Peyer's patch (tissue), 4 donors: Measurements from ENCODE around the gene KCNQ5.

Experiments
- CTCF ChIP-seq, 6 experiments: fragments of 450-650 bp in 4 of 6; fragments of 200-600 bp in 2 of 6; sonication (generic) in 1 of 6; IDR thresholded peaks; one replicate each; pipeline ENCODE4 v1.5.1; 2017 to 2019; ENCODE audit warnings: antibody characterized with exemption in 6 of 6, mild to moderate bottlenecking in 3 of 6, moderate library complexity in 1 of 6
- POLR2A ChIP-seq, 2 donors: fragments of 450-650 bp; IDR thresholded peaks; one replicate each; pipeline ENCODE4 v1.5.1; 2017; ENCODE audit warnings: antibody characterized with exemption in 2 of 2, mild to moderate bottlenecking in 2 of 2, moderate library complexity in 2 of 2

DNA sequence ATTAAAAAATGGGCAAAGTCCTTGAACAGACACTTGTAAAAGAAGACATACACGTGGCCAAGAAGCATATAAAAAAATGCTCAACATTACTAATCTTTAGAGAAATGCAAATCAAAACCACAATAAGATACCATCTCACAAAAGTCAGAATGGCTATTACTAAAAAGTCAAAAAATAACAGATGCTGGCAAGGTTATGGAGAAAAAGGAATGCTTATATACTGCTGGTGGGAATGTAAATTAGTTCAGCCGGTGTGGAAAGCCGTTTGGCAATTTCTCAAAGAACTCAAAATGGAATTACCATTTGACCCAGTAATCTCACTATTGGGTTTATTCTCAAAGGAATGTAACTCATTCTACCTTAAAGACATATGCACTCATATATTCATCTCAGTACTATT is 436.9 kb downstream of the KCNQ5 start:
- TF ChIP-seq CTCF (IDR thresholded peaks at IDR 0.05) (no peak), POLR2A (IDR thresholded peaks at IDR 0.05) (no peak)
